MM.1S (cell line): ENCODE results near the gene CHPF.

Source experiments
- DNase-seq: peaks from one replicate; pipeline ENCODE4 v3.0.0-alpha.2; 2015
- H2AFZ ChIP-seq: fragments of 300-600 bp; sonication (generic); 2 replicates; pipeline ENCODE4 v1.6.0; 2016; ENCODE audit warnings: antibody characterized with exemption, low read length
- H3F3A ChIP-seq: fragments of 300-600 bp; sonication (generic); 2 replicates; pipeline ENCODE4 v1.6.1; 2016; ENCODE audit warnings: mild to moderate bottlenecking, antibody characterized with exemption, low read length, moderate library complexity, mixed read lengths; ENCODE audit not compliant: insufficient read depth
- H3K27ac ChIP-seq: fragments of 300-600 bp; sonication (generic); 2 replicates; pipeline ENCODE4 v1.5.1; 2016; ENCODE audit warnings: mild to moderate bottlenecking, low read length
- H3K27me3 ChIP-seq: fragments of 300-600 bp; sonication (generic); replicated peaks from 2 replicates; pipeline ENCODE4 v1.6.0; 2016; ENCODE audit warnings: low read length; ENCODE audit not compliant: insufficient read depth
- H3K36me3 ChIP-seq: fragments of 300-600 bp; sonication (generic); replicated peaks from 2 replicates; pipeline ENCODE4 v1.6.1; 2016; ENCODE audit warnings: mild to moderate bottlenecking, low read length, mixed read lengths; ENCODE audit not compliant: insufficient read depth
- H3K4me1 ChIP-seq: fragments of 300-600 bp; sonication (generic); 2 replicates; pipeline ENCODE4 v1.6.1; 2016; ENCODE audit warnings: low read length, mixed read lengths
- H3K4me2 ChIP-seq: fragments of 300-600 bp; sonication (generic); 2 replicates; pipeline ENCODE4 v1.6.0; 2016; ENCODE audit warnings: low read depth, low read length
- H3K4me3 ChIP-seq: fragments of 300-600 bp; sonication (generic); 2 replicates; pipeline ENCODE4 v1.5.1; 2016; ENCODE audit warnings: low read length, mixed read lengths
- H3K79me2 ChIP-seq: fragments of 300-600 bp; sonication (generic); 2 replicates; pipeline ENCODE4 v1.6.1; 2016; ENCODE audit warnings: mixed run types, low read length, mixed read lengths
- H3K9ac ChIP-seq: fragments of 300-600 bp; sonication (generic); 2 replicates; pipeline ENCODE4 v1.6.1; 2016; ENCODE audit warnings: low read length, mixed read lengths
- H3K9me2 ChIP-seq: fragments of 300-600 bp; sonication (generic); replicated peaks from 2 replicates; pipeline ENCODE4 v1.6.1; 2016; ENCODE audit warnings: mild to moderate bottlenecking, low read length, mixed read lengths; ENCODE audit not compliant: insufficient read depth
- H3K9me3 ChIP-seq: fragments of 300-600 bp; sonication (generic); replicated peaks from 2 replicates; pipeline ENCODE4 v1.6.1; 2016; ENCODE audit warnings: mild to moderate bottlenecking, low read length, mixed read lengths; ENCODE audit not compliant: insufficient read depth
- H4K20me1 ChIP-seq: fragments of 300-600 bp; sonication (generic); 2 replicates; pipeline ENCODE4 v1.6.1; 2016; ENCODE audit warnings: mild to moderate bottlenecking, low read length, moderate library complexity, mixed read lengths; ENCODE audit not compliant: insufficient read depth
- CTCF ChIP-seq: fragments of 300-600 bp; sonication (generic); IDR thresholded peaks from 2 replicates; pipeline ENCODE4 v1.5.1; 2016; ENCODE audit warnings: antibody characterized with exemption, low read length, mixed read lengths
- EZH2 ChIP-seq: fragments of 300-600 bp; sonication (generic); optimal IDR thresholded peaks from 2 replicates; pipeline ENCODE3; 2017; ENCODE audit warnings: low read depth, mild to moderate bottlenecking, antibody characterized with exemption, low read length, mixed read lengths
- EZH2phosphoT487 ChIP-seq: fragments of 300-600 bp; sonication (generic); IDR thresholded peaks from 2 replicates; pipeline ENCODE4 v1.6.1; 2018; ENCODE audit warnings: antibody characterized with exemption, low read length

Gene CHPF

GRCh38 chr2:219527076-219527394, 16.6 kb downstream of the CHPF start:
- H3K4me2 ChIP-seq = no peak overlapping the region
- no peaks in the 10 kb centered on the region; the same call in 1 of the 2 replicates for H4K20me1 ChIP-seq
- H3F3A ChIP-seq = no peaks in the 10 kb centered on the region
- H3K36me3 ChIP-seq = no peaks in the 10 kb centered on the region
- TF ChIP-seq EZH2 = no peak
- TF ChIP-seq CTCF = no peak
- no peak for TF ChIP-seq EZH2phosphoT487
- H2AFZ ChIP-seq = no peak overlapping the region
- H3K79me2 ChIP-seq = no peaks in the 10 kb centered on the region
- H3K4me1 ChIP-seq = peaks cover 5% of the 10 kb centered on the region; the same call in 1 of the 2 replicates
- H3K27me3 ChIP-seq = peaks cover 95% of the 10 kb centered on the region
- no peak overlapping the region for H3K27ac ChIP-seq
- DNase-seq = no peak
- no peaks in the 10 kb centered on the region for H3K9me2 ChIP-seq
- H3K9me3 ChIP-seq = no peaks in the 10 kb centered on the region
- H3K4me3 ChIP-seq = no peak overlapping the region
- H3K9ac ChIP-seq = no peak overlapping the region

- H3K4me3 ChIP-seq = no peak overlapping the region
- no peaks in the 10 kb centered on the region for H3F3A ChIP-seq
- no peak overlapping the region for H3K4me2 ChIP-seq
- DNase-seq = no peak
- H3K9ac ChIP-seq = no peak overlapping the region
- H3K9me3 ChIP-seq = no peaks in the 10 kb centered on the region
- no peak for TF ChIP-seq CTCF
- TF ChIP-seq EZH2phosphoT487 = no peak
- no peak for TF ChIP-seq EZH2
- no peaks in the 10 kb centered on the region for H3K9me2 ChIP-seq
- peaks cover 5% of the 10 kb centered on the region; the same call in 1 of the 2 replicates for H3K4me1 ChIP-seq
- no peaks in the 10 kb centered on the region for H3K36me3 ChIP-seq
- peaks cover 95% of the 10 kb centered on the region for H3K27me3 ChIP-seq
- H3K27ac ChIP-seq = no peak overlapping the region
- no peaks in the 10 kb centered on the region for H3K79me2 ChIP-seq
- no peaks in the 10 kb centered on the region; the same call in 1 of the 2 replicates for H4K20me1 ChIP-seq
- H2AFZ ChIP-seq = no peak overlapping the region
These were observed 17.1 kb downstream of the CHPF start for GRCh38 chr2:219526320-219527075.

- no peak overlapping the region for H3K4me2 ChIP-seq
- H3K9me3 ChIP-seq = no peaks in the 10 kb centered on the region
- H3K9me2 ChIP-seq = no peaks in the 10 kb centered on the region
- H3K27ac ChIP-seq = no peak overlapping the region
- H2AFZ ChIP-seq = no peak overlapping the region
- H4K20me1 ChIP-seq = no peaks in the 10 kb centered on the region
- no peak overlapping the region for H3K9ac ChIP-seq
- H3K4me3 ChIP-seq = no peak overlapping the region
- H3K4me1 ChIP-seq = peaks cover 5% of the 10 kb centered on the region; the same call in 1 of the 2 replicates
- TF ChIP-seq EZH2phosphoT487 (no peak), CTCF (no peak), EZH2 (no peak)
- H3F3A ChIP-seq = no peaks in the 10 kb centered on the region
- no peaks in the 10 kb centered on the region for H3K36me3 ChIP-seq
- no peak for DNase-seq
- peaks cover 95% of the 10 kb centered on the region for H3K27me3 ChIP-seq
- H3K79me2 ChIP-seq = no peaks in the 10 kb centered on the region
These were observed 17.9 kb downstream of the CHPF start for GRCh38 chr2:219525533-219526232.
